ENCODE measurements around the gene PSMB4. TPM values are rescaled to one million over a fixed set of nuclear protein-coding genes. Genes with fewer than 3 reads are reported as not detected.
"Not testable (repeated sequence)": the region's sequence is repeated elsewhere in the genome, so short reads cannot be mapped to it uniquely, and the experiment has no call there.

PSMB4 gene
- total RNA-seq = 100 to 1,000 TPM; 259 to 324 (median 291) TPM

DNA sequence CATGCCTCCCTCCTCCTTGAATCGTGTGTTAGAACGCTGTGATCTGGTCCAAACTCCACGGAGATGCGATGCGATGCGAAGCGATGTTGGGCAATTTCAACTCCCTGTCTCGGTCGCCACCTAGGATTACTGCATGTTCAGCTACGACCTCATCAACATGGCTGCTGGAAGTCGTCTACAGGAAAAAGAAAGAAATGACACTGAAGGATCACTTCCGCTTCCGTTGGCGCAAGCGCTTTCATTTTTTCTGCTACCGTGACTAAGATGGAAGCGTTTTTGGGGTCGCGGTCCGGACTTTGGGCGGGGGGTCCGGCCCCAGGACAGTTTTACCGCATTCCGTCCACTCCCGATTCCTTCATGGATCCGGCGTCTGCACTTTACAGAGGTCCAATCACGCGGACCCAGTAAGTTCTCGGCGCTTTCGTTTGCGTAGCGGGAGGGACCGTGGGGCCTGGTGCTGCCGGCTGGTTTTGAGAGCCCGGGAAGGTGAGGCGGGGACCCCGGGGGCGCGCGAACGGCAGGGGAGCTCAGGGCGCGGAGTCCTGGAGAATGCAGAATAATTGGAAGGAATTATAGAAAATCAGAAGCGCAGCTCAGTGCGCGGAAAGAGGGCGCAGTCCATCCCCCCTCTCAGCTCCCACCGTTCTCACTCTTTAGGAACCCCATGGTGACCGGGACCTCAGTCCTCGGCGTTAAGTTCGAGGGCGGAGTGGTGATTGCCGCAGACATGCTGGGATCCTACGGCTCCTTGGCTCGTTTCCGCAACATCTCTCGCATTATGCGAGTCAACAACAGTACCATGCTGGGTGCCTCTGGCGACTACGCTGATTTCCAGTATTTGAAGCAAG is at the start of gene PSMB4:
Gene PSMB4 (plus strand): TSS at position 250 of the 848 bp plus-strand sequence. CDS start 15 bp downstream, at position 265.
- H3K27me3 ChIP-seq = no peaks in the 10 kb centered on the region
- H3K4me1 ChIP-seq = peaks cover 13 to 17% of the 10 kb centered on the region in 2 donors
- H3K4me3 ChIP-seq = peak within 1 kb of the TSS; percentile 82 to 98 (median 94)
- intact Hi-C loops (cut with DNase I; ENCODE audit: low total_unique reads) = loop anchor here (1.0 to 5.0 kb wide), 6 partner anchors 29 to 118 kb away; partner anchors contain the start of genes PI4KB, POGZ and RFX5
- TF ChIP-seq, protein P1, sequence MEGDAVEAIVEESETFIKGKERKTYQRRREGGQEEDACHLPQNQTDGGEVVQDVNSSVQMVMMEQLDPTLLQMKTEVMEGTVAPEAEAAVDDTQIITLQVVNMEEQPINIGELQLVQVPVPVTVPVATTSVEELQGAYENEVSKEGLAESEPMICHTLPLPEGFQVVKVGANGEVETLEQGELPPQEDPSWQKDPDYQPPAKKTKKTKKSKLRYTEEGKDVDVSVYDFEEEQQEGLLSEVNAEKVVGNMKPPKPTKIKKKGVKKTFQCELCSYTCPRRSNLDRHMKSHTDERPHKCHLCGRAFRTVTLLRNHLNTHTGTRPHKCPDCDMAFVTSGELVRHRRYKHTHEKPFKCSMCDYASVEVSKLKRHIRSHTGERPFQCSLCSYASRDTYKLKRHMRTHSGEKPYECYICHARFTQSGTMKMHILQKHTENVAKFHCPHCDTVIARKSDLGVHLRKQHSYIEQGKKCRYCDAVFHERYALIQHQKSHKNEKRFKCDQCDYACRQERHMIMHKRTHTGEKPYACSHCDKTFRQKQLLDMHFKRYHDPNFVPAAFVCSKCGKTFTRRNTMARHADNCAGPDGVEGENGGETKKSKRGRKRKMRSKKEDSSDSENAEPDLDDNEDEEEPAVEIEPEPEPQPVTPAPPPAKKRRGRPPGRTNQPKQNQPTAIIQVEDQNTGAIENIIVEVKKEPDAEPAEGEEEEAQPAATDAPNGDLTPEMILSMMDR (IDR thresholded peaks at IDR 0.05 in 4 of 5, conservative IDR thresholded peaks at IDR 0.05 in 1 of 5) = peak in 1 of 5 experiments; percentile 39
- TF ChIP-seq POLR2A (IDR thresholded peaks at IDR 0.05) = peak; percentile 60 to 81
- DNase-seq (peak; percentile 84 to 89), ATAC-seq (peak; percentile 100)
- in situ Hi-C loops (cut with MboI; ENCODE audit: low sequenced_read_pairs in 4 of 4) = loop anchor here in 2 of 4 donors (5.0 to 10.0 kb wide), 3 partner anchors 42 to 105 kb away; no protein-coding TSS in a partner anchor
- peak within 1 kb of the TSS; percentile 95 to 98 (median 97) for H3K27ac ChIP-seq
- no peaks in the 10 kb centered on the region for H3K9me3 ChIP-seq
- H3K36me3 ChIP-seq = peaks cover 0 to 31% of the 10 kb centered on the region in 2 donors

DNA sequence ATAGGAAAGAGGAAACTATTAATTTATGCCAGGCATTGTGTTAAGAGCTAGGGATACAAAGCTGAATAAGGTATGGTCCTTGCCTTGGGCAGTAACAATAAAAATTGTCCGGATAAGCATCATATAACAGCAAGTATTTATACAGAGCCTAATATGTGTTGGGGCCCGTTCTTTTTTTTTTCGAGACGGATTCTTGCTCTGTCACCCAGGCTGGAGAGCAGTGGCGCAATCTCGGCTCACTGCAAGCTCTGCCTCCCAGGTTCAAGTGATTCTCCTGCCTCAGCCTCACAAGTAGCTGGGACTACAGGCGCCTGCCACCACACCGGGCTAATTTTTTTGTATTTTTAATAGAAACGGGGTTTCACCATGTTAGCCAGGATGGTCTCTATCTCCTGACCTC is 49.0 kb upstream of the PSMB4 start:
- intact Hi-C loops (cut with DNase I; ENCODE audit: low total_unique reads); H3K9me3 ChIP-seq; DNase-seq; H3K4me3 ChIP-seq; in situ Hi-C loops (cut with MboI; ENCODE audit: low sequenced_read_pairs in 4 of 4); H3K27ac ChIP-seq; H3K27me3 ChIP-seq; H3K36me3 ChIP-seq; ATAC-seq: not testable (repeated sequence)
- peaks cover 0 to 13% of the 10 kb centered on the region in 2 donors for H3K4me1 ChIP-seq

DNA sequence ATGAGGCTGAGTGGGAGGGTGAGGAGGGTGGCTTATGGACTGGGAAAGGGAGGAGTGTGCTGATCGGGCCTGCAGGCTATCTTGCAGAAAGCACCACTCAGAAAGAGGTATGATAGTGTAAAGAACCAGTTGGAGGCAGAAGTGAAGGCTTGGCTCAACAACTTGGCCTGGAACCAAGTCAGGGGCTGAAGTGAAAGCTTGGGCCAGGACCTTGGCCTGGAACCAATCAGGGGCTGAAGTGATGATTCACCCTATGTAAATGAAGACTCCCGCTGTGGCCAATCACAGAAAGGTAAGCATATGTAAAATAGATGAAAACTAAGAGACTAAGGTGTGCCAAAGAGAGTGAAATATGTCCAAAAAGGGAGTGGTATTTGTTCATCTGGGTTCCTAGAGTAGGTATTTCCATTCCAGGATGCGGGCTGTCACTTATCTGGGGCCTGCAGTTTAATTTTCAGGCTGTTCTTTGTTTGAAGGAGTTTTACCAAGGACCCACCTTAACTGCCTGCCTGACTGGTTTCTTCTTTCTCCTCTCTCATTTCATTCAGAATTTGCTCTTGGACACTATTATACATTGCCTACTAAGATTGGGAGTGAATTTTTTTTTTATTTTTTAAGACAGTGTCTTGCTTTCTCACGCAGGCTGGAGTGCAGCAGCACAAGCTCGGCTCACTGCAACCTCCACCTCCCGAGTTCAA is 47.2 kb upstream of the PSMB4 start:
- intact Hi-C loops (cut with DNase I; ENCODE audit: low total_unique reads) (no loop called here), in situ Hi-C loops (cut with MboI; ENCODE audit: low sequenced_read_pairs in 4 of 4) (no loop called here)
- Histone ChIP-seq H3K9me3 (no peaks in the 10 kb centered on the region), H3K27ac (no peak overlapping the region), H3K36me3 (no peaks in the 10 kb centered on the region), H3K4me1 (peaks cover 0 to 4% of the 10 kb centered on the region in 2 donors), H3K4me3 (no peak overlapping the region), H3K27me3 (no peaks in the 10 kb centered on the region)
- TF ChIP-seq, protein P1 (IDR thresholded peaks at IDR 0.05 in 4 of 5, conservative IDR thresholded peaks at IDR 0.05 in 1 of 5) = no peak
- ATAC-seq (no peak), DNase-seq (no peak)

DNA sequence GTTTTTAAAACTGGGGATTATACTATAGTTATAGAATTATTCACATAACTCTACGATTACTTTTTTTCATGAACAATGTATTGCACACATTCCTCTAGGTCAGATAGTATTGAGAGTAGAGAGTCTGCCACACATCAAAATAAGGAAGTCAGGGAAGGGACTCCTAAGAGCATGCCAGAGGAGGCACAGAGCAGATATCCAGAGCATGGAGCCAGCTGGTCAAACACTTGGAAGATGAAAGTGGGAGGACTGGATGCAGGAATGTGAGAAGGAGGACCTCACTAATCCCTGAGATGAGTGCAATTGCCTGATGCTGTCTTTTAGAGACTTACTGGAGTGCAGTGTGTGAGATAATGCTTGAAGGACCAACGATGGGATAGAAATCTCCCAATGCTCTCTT is 42.7 kb upstream of the PSMB4 start:
- no peak overlapping the region for H3K27ac ChIP-seq
- H3K27me3 ChIP-seq = no peaks in the 10 kb centered on the region
- in situ Hi-C loops (cut with MboI; ENCODE audit: low sequenced_read_pairs in 4 of 4) = loop anchor here in 1 of 4 donors (5.0 kb wide), 1 partner anchor 41 kb away; the partner anchor contains the start of gene PSMB4
- no peak for TF ChIP-seq POLR2A (IDR thresholded peaks at IDR 0.05)
- intact Hi-C loops (cut with DNase I; ENCODE audit: low total_unique reads) = no loop called here
- H3K4me1 ChIP-seq = no peaks in the 10 kb centered on the region
- no peak overlapping the region for H3K4me3 ChIP-seq
- ATAC-seq = no peak
- H3K9me3 ChIP-seq = no peaks in the 10 kb centered on the region
- no peaks in the 10 kb centered on the region for H3K36me3 ChIP-seq
- no peak for DNase-seq

DNA sequence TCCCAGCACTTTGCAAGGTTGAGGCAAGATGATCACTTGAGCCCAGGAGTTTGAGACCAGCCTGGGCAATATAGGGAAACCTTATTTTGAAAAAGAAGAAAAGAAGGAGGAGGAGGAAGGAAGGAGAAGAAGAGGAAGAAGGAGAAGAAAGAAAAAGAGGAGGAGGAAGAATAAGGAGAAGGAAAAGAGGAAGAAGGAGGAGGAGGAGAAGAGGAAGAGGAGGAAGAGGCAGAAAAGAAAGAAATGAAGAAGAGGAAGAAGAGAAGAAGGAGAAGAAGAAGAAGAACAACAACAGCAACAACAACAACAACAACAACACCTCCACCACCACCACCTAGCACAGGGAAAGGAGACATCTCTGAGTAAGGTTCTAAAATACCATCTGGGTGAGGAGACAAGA is 37.5 kb upstream of the PSMB4 start:
- ATAC-seq = no peak
- H3K36me3 ChIP-seq = peaks cover 0 to 35% of the 10 kb centered on the region in 2 donors
- TF ChIP-seq, protein P1 (IDR thresholded peaks at IDR 0.05 in 4 of 5, conservative IDR thresholded peaks at IDR 0.05 in 1 of 5) = no peak
- TF ChIP-seq POLR2A (IDR thresholded peaks at IDR 0.05) = no peak
- in situ Hi-C loops (cut with MboI; ENCODE audit: low sequenced_read_pairs in 4 of 4) (no loop called here), intact Hi-C loops (cut with DNase I; ENCODE audit: low total_unique reads) (no loop called here)
- no peaks in the 10 kb centered on the region for H3K27me3 ChIP-seq
- no peak overlapping the region for H3K4me3 ChIP-seq
- no peak overlapping the region for H3K27ac ChIP-seq
- H3K9me3 ChIP-seq = no peaks in the 10 kb centered on the region
- no peak for DNase-seq
- H3K4me1 ChIP-seq = no peaks in the 10 kb centered on the region

Data from gastrocnemius medialis (tissue), 4 donors.